ENCODE measurements around the gene DACT3. TPM values are rescaled to one million over a fixed set of nuclear protein-coding genes. Genes with fewer than 3 reads are reported as not detected.
A peak's percentile ranks its signal among the peaks of the same experiment; 100 is the strongest.

Gene DACT3
- polyA plus RNA-seq, 1 donor from 2014 or later, result 29.3 TPM

DNA sequence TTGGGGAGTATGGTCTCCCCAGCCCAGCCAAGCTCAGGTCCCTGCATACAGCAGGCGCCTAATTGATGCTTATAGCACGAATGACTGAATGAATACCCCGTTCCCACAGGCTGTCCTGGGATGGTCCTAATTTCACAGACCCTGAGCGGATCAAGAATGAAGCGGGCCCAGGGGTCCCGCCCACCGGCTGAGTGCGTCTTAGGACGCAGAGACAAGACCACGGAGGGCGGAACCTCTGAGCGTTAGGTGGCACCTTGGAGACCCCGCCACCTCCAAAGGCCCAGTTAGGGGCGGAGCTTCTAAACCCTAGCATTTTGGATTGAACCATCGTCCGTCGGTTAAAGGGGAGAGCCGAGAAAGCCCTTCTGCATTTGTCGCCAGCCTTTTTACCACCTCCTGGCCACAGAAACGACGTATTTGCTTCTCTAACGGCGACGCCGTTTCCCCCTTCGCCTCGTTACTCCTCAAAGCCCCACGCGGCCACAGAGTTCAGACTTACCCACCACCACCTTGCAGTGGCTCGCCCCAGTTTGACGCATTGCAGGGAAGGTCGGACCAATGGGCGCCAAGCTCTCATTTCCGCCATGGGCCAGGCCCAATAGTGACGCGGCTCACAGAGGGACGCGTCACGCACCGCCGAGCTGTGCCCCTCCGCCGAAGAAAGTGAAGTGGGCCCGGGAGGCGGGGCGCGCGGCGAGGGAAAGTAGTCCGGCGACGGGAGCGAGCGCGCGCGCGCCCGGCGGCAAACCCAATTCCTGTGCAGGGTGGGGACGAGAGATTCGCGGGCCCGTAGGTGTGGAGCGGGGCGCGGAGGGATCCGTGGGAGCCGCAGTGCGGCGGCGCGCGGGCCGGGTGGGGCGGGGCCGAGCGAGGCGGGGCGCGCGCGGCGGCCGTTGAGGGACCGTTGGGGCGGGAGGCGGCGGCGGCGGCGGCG lies 60.3 kb downstream of the DACT3 start:
- H3K36me3 ChIP-seq (ENCODE audit: insufficient read depth, low read length), result no peaks in the 10 kb centered on the region
- peak overlapping the region; percentile 98 for H3K9ac ChIP-seq (ENCODE audit: low read length)
- peaks cover 27% of the 10 kb centered on the region for H4K20me1 ChIP-seq (ENCODE audit: insufficient read depth)
- peak overlapping the region; percentile 27 for H3K4me2 ChIP-seq (ENCODE audit: low read length)
- H3K9me2 ChIP-seq (ENCODE audit: insufficient read depth, low read length), result no peaks in the 10 kb centered on the region
- H3K4me3 ChIP-seq (ENCODE audit: low read length), result peak overlapping the region; percentile 81
- peaks cover 36% of the 10 kb centered on the region for H3K79me2 ChIP-seq (replicated peaks; ENCODE audit: insufficient read depth, low read length)
- no peaks in the 10 kb centered on the region for H3K27me3 ChIP-seq (ENCODE audit: insufficient read depth, low read depth, low read length)
- peak overlapping the region; percentile 73 for H2AFZ ChIP-seq (ENCODE audit: low read depth, low read length)
- H3F3A ChIP-seq (ENCODE audit: insufficient read depth, low read length, poor library complexity, severe bottlenecking), result no peaks in the 10 kb centered on the region
- H3K27ac ChIP-seq (ENCODE audit: low read length), result peak overlapping the region; percentile 99
- no peaks in the 10 kb centered on the region for H3K9me3 ChIP-seq (ENCODE audit: low read length)
- TF ChIP-seq TAF1 (IDR thresholded peaks at IDR 0.05; ENCODE audit: low read depth), result peak; percentile 35
- TF ChIP-seq POLR2AphosphoS5 (IDR thresholded peaks at IDR 0.05), result peak; percentile 82
- TF ChIP-seq, protein P1, sequence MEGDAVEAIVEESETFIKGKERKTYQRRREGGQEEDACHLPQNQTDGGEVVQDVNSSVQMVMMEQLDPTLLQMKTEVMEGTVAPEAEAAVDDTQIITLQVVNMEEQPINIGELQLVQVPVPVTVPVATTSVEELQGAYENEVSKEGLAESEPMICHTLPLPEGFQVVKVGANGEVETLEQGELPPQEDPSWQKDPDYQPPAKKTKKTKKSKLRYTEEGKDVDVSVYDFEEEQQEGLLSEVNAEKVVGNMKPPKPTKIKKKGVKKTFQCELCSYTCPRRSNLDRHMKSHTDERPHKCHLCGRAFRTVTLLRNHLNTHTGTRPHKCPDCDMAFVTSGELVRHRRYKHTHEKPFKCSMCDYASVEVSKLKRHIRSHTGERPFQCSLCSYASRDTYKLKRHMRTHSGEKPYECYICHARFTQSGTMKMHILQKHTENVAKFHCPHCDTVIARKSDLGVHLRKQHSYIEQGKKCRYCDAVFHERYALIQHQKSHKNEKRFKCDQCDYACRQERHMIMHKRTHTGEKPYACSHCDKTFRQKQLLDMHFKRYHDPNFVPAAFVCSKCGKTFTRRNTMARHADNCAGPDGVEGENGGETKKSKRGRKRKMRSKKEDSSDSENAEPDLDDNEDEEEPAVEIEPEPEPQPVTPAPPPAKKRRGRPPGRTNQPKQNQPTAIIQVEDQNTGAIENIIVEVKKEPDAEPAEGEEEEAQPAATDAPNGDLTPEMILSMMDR (IDR thresholded peaks at IDR 0.05; ENCODE audit: poor library complexity, severe bottlenecking), result no peak
- peak; percentile 57 for TF ChIP-seq MXI1 (conservative IDR thresholded peaks at IDR 0.05; ENCODE audit: poor library complexity, severe bottlenecking)
- no peak for TF ChIP-seq EZH2 (IDR thresholded peaks at IDR 0.05; ENCODE audit: borderline replicate concordance, insufficient read depth, low read length, poor library complexity, severe bottlenecking)
- peak; percentile 76 for TF ChIP-seq EP300 (conservative IDR thresholded peaks at IDR 0.05; ENCODE audit: poor library complexity, severe bottlenecking)
- peak; percentile 20 for TF ChIP-seq REST (IDR thresholded peaks at IDR 0.05; ENCODE audit: borderline replicate concordance)
- peak; percentile 16 for TF ChIP-seq RAD21 (conservative IDR thresholded peaks at IDR 0.05)
- peak; percentile 39 for TF ChIP-seq SMC3 (conservative IDR thresholded peaks at IDR 0.05; ENCODE audit: poor library complexity)

DNA sequence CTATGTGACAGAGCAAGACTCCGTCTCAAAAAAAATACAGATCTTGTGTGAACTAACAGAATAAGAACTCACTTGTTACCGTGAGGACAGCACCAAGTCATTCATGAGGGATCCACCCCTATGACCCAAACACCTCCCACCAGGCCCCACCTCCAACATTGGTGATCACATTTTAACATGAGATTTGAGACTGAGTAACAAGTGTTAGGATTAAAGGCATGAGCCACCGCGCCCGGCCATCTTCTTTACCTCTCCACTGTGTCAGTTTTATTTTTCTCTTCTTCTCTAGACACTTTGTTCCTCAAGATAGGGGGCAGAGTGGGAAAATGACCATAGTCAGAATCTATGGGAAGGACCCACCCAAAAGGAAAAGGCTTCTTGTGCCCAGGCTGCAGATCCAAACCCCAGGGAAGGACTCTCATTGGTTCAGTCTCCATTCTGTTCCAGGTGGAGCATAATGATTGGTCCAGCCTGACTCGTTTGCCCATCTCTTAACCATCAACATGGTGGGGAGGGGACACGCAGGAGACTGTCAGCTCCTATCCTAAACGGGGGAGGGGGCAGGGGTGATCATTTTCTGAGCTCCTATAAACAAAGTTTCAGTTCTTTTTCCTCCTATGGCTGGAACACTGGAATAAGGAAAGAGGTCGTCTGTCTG lies 61.1 kb downstream of the DACT3 start:
- no peak for TF ChIP-seq MXI1 (conservative IDR thresholded peaks at IDR 0.05; ENCODE audit: poor library complexity, severe bottlenecking)
- no peak for TF ChIP-seq REST (IDR thresholded peaks at IDR 0.05; ENCODE audit: borderline replicate concordance)
- TF ChIP-seq EZH2 (IDR thresholded peaks at IDR 0.05; ENCODE audit: borderline replicate concordance, insufficient read depth, low read length, poor library complexity, severe bottlenecking), result no peak
- no peak for TF ChIP-seq POLR2AphosphoS5 (IDR thresholded peaks at IDR 0.05)
- no peak for TF ChIP-seq EP300 (conservative IDR thresholded peaks at IDR 0.05; ENCODE audit: poor library complexity, severe bottlenecking)
- TF ChIP-seq TAF1 (IDR thresholded peaks at IDR 0.05; ENCODE audit: low read depth), result no peak
- TF ChIP-seq, protein P1 (IDR thresholded peaks at IDR 0.05; ENCODE audit: poor library complexity, severe bottlenecking), result no peak
- no peak for TF ChIP-seq RAD21 (conservative IDR thresholded peaks at IDR 0.05)
- TF ChIP-seq SMC3 (conservative IDR thresholded peaks at IDR 0.05; ENCODE audit: poor library complexity), result no peak
- H3K27me3 ChIP-seq (ENCODE audit: insufficient read depth, low read depth, low read length), result no peaks in the 10 kb centered on the region
- peak overlapping the region; percentile 73 for H2AFZ ChIP-seq (ENCODE audit: low read depth, low read length)
- H3K36me3 ChIP-seq (ENCODE audit: insufficient read depth, low read length), result no peaks in the 10 kb centered on the region
- no peak overlapping the region for H3K4me2 ChIP-seq (ENCODE audit: low read length)
- peak overlapping the region; percentile 81 for H3K4me3 ChIP-seq (ENCODE audit: low read length)
- H3K27ac ChIP-seq (ENCODE audit: low read length), result peak overlapping the region; percentile 99
- no peaks in the 10 kb centered on the region for H3K9me3 ChIP-seq (ENCODE audit: low read length)
- H4K20me1 ChIP-seq (ENCODE audit: insufficient read depth), result peaks cover 19% of the 10 kb centered on the region
- H3K9ac ChIP-seq (ENCODE audit: low read length), result peak overlapping the region; percentile 98
- H3K9me2 ChIP-seq (ENCODE audit: insufficient read depth, low read length), result no peaks in the 10 kb centered on the region
- H3K79me2 ChIP-seq (replicated peaks; ENCODE audit: insufficient read depth, low read length), result peaks cover 30% of the 10 kb centered on the region
- no peaks in the 10 kb centered on the region for H3F3A ChIP-seq (ENCODE audit: insufficient read depth, low read length, poor library complexity, severe bottlenecking)

Measured in neural cell (in vitro differentiated cells).